ENCODE results near the gene ZBED3. TPM values are rescaled to one million over a fixed set of nuclear protein-coding genes. Genes with fewer than 3 reads are reported as not detected.
"Not testable (repeated sequence)": the region's sequence is repeated elsewhere in the genome, so short reads cannot be mapped to it uniquely, and the experiment has no call there.

Gene ZBED3
- total and polyA plus RNA-seq, 7 experiments from 2014 or later: 0.56 to 4.0 (median 2.5) TPM

- no peak overlapping the region for H3K27ac Mint-ChIP-seq
- no peak for ATAC-seq
Observed at GRCh38 chr5:77082280-77082679, 4.8 kb downstream of the ZBED3 start.

GRCh38 chr5:77080905-77081304 is 6.2 kb downstream of the ZBED3 start:
- Mint-ChIP-seq H3K4me3 (no peak overlapping the region), H3K4me1 (peaks cover 6 to 19% (median 10%) of the 10 kb centered on the region in 7 donors), H3K27ac (peak overlapping the region in 1 of 9 donors; percentile 8), H3K36me3 (peaks cover 0 to 16% (median 5%) of the 10 kb centered on the region in 5 donors), H3K9me3 (peaks cover 0 to 1% (median 0%) of the 10 kb centered on the region in 11 donors), H3K27me3 (peaks cover 0 to 2% (median 0%) of the 10 kb centered on the region in 5 donors)
- ChIA-PET CTCF (no interaction called here), POLR2A (no interaction called here)
- intact Hi-C loops (cut with micrococcal nuclease): no loop called here
- H3K36me3 ChIP-seq (ENCODE audit: control insufficient read depth in 2 of 3, insufficient read depth in 3 of 3, low read length in 3 of 3): no peaks in the 10 kb centered on the region
- no peak overlapping the region for H3K27ac ChIP-seq (ENCODE audit: low read depth, low read length)
- H3K27me3 ChIP-seq (ENCODE audit: control insufficient read depth in 2 of 2, insufficient read depth in 2 of 2, low read length in 2 of 2): no peaks in the 10 kb centered on the region
- ATAC-seq (no peak), DNase-seq (no peak)
- peaks cover 3 to 4% of the 10 kb centered on the region in 2 donors for H3K4me1 ChIP-seq (ENCODE audit: control insufficient read depth in 2 of 2, insufficient read depth in 2 of 2, low read length in 2 of 2)
- H3K9me3 ChIP-seq (ENCODE audit: control insufficient read depth in 2 of 3, low read length in 3 of 3): no peaks in the 10 kb centered on the region
- H3K4me3 ChIP-seq (ENCODE audit: low read length): no peak overlapping the region

More at GRCh38 chr5:77082280-77082679, 4.8 kb downstream of the ZBED3 start:
- Histone ChIP-seq H3K4me3 (ENCODE audit: low read length) (no peak overlapping the region), H3K9me3 (ENCODE audit: control insufficient read depth in 2 of 3, low read length in 3 of 3) (no peaks in the 10 kb centered on the region), H3K27me3 (ENCODE audit: control insufficient read depth in 2 of 2, insufficient read depth in 2 of 2, low read length in 2 of 2) (no peaks in the 10 kb centered on the region), H3K27ac (ENCODE audit: low read depth, low read length) (no peak overlapping the region), H3K4me1 (ENCODE audit: control insufficient read depth in 2 of 2, insufficient read depth in 2 of 2, low read length in 2 of 2) (peaks cover 0 to 3% of the 10 kb centered on the region in 2 donors), H3K36me3 (ENCODE audit: control insufficient read depth in 2 of 3, insufficient read depth in 3 of 3, low read length in 3 of 3) (no peaks in the 10 kb centered on the region)
- ChIA-PET POLR2A (no interaction called here), CTCF (interaction anchor here (1.1 kb wide), 1 partner anchor 10 kb away, joined by 3 read pairs; no protein-coding TSS in a partner anchor)
- Mint-ChIP-seq H3K27me3 (peaks cover 0 to 8% (median 0%) of the 10 kb centered on the region in 5 donors), H3K4me3 (no peak overlapping the region), H3K36me3 (peaks cover 0 to 16% (median 5%) of the 10 kb centered on the region in 5 donors), H3K4me1 (peaks cover 5 to 19% (median 12%) of the 10 kb centered on the region in 7 donors), H3K9me3 (no peaks in the 10 kb centered on the region)
- intact Hi-C loops (cut with micrococcal nuclease): no loop called here
- no peak for DNase-seq

- POLR2A ChIA-PET; H3K9me3 Mint-ChIP-seq; ATAC-seq; CTCF ChIA-PET; H3K9me3 ChIP-seq (ENCODE audit: control insufficient read depth in 2 of 3, low read length in 3 of 3); H3K27me3 Mint-ChIP-seq; H3K27me3 ChIP-seq (ENCODE audit: control insufficient read depth in 2 of 2, insufficient read depth in 2 of 2, low read length in 2 of 2); H3K4me1 ChIP-seq (ENCODE audit: control insufficient read depth in 2 of 2, insufficient read depth in 2 of 2, low read length in 2 of 2); H3K36me3 ChIP-seq (ENCODE audit: control insufficient read depth in 2 of 3, insufficient read depth in 3 of 3, low read length in 3 of 3); H3K4me3 ChIP-seq (ENCODE audit: low read length); H3K27ac ChIP-seq (ENCODE audit: low read depth, low read length); DNase-seq; intact Hi-C loops (cut with micrococcal nuclease): not testable (repeated sequence)
- Mint-ChIP-seq H3K36me3 (peaks cover 0 to 16% (median 5%) of the 10 kb centered on the region in 5 donors), H3K27ac (peak overlapping the region in 1 of 9 donors; percentile 8), H3K4me3 (peak overlapping the region in 1 of 10 donors; percentile 65), H3K4me1 (peaks cover 6 to 17% (median 11%) of the 10 kb centered on the region in 7 donors)
Observed at GRCh38 chr5:77080479-77080878, 6.6 kb downstream of the ZBED3 start.

- ATAC-seq (no peak), DNase-seq (peak in 1 of 9 donors; percentile 10)
- H3K4me3 ChIP-seq (ENCODE audit: low read length): peak overlapping the region; percentile 20
- H3K4me1 Mint-ChIP-seq: peaks cover 8 to 16% (median 11%) of the 10 kb centered on the region in 7 donors
- H3K4me3 Mint-ChIP-seq: peak overlapping the region; percentile 53 to 80 (median 62)
- no peak overlapping the region for H3K27ac Mint-ChIP-seq
- no peaks in the 10 kb centered on the region for H3K9me3 ChIP-seq (ENCODE audit: control insufficient read depth in 2 of 3, low read length in 3 of 3)
- ChIA-PET CTCF (interaction anchor here (0.7 to 1.9 kb wide), 7 partner anchors 9 to 210 kb away, joined by 3 to 6 read pairs (median 3); partner anchors contain the start of gene ZBED3), POLR2A (interaction anchor here (1.7 kb wide), 1 partner anchor 9 kb away, joined by 7 read pairs; the partner anchor contains the start of gene ZBED3)
- H3K36me3 ChIP-seq (ENCODE audit: control insufficient read depth in 2 of 3, insufficient read depth in 3 of 3, low read length in 3 of 3): no peaks in the 10 kb centered on the region
- no peaks in the 10 kb centered on the region for H3K27me3 ChIP-seq (ENCODE audit: control insufficient read depth in 2 of 2, insufficient read depth in 2 of 2, low read length in 2 of 2)
- no peaks in the 10 kb centered on the region for H3K27me3 Mint-ChIP-seq
- H3K27ac ChIP-seq (ENCODE audit: low read depth, low read length): no peak overlapping the region
- intact Hi-C loops (cut with micrococcal nuclease): loop anchor here (1.0 to 2.0 kb wide), 2 partner anchors 47 to 210 kb away; partner anchors contain the start of gene AGGF1 (in 1 of the 2)
- peaks cover 0 to 1% (median 0%) of the 10 kb centered on the region in 11 donors for H3K9me3 Mint-ChIP-seq
- H3K4me1 ChIP-seq (ENCODE audit: control insufficient read depth in 2 of 2, insufficient read depth in 2 of 2, low read length in 2 of 2): peaks cover 3 to 4% of the 10 kb centered on the region in 2 donors
- H3K36me3 Mint-ChIP-seq: peaks cover 0 to 13% (median 9%) of the 10 kb centered on the region in 5 donors
Observed at GRCh38 chr5:77077829-77078176, 9.3 kb downstream of the ZBED3 start.

GRCh38 chr5:77076961-77077828 is 9.9 kb downstream of the ZBED3 start:
- intact Hi-C loops (cut with micrococcal nuclease): loop anchor here (1.0 to 2.0 kb wide), 2 partner anchors 46 to 209 kb away; partner anchors contain the start of gene AGGF1 (in 1 of the 2)
- peak; percentile 88 for ATAC-seq
- POLR2A ChIA-PET: interaction anchor here (1.7 kb wide), 1 partner anchor 9 kb away, joined by 7 read pairs; the partner anchor contains the start of gene ZBED3

GRCh38 chr5:77074745-77075144 is 12.3 kb downstream of the ZBED3 start:
- Histone ChIP-seq H3K4me3 (ENCODE audit: low read length) (no peak overlapping the region), H3K36me3 (ENCODE audit: control insufficient read depth in 2 of 3, insufficient read depth in 3 of 3, low read length in 3 of 3) (peaks cover 0 to 8% (median 0%) of the 10 kb centered on the region in 3 experiments), H3K9me3 (ENCODE audit: control insufficient read depth in 2 of 3, low read length in 3 of 3) (no peaks in the 10 kb centered on the region), H3K27ac (ENCODE audit: low read depth, low read length) (no peak overlapping the region), H3K27me3 (ENCODE audit: control insufficient read depth in 2 of 2, insufficient read depth in 2 of 2, low read length in 2 of 2) (no peaks in the 10 kb centered on the region), H3K4me1 (ENCODE audit: control insufficient read depth in 2 of 2, insufficient read depth in 2 of 2, low read length in 2 of 2) (peaks cover 3 to 4% of the 10 kb centered on the region in 2 donors)
- peaks cover 8 to 16% (median 11%) of the 10 kb centered on the region in 7 donors for H3K4me1 Mint-ChIP-seq
- H3K4me3 Mint-ChIP-seq: no peak overlapping the region
- DNase-seq (no peak), ATAC-seq (no peak)
- CTCF ChIA-PET: no interaction called here
- intact Hi-C loops (cut with micrococcal nuclease): no loop called here
- POLR2A ChIA-PET: no interaction called here
- H3K9me3 Mint-ChIP-seq: peaks cover 0 to 1% (median 0%) of the 10 kb centered on the region in 11 donors
- peak overlapping the region in 2 of 9 donors; percentile 45 to 46 for H3K27ac Mint-ChIP-seq
- H3K36me3 Mint-ChIP-seq: peaks cover 5 to 18% (median 9%) of the 10 kb centered on the region in 5 donors
- H3K27me3 Mint-ChIP-seq: no peaks in the 10 kb centered on the region

More at GRCh38 chr5:77076961-77077828, 9.9 kb downstream of the ZBED3 start:
- H3K9me3 ChIP-seq (ENCODE audit: control insufficient read depth in 2 of 3, low read length in 3 of 3): no peaks in the 10 kb centered on the region
- no peaks in the 10 kb centered on the region for H3K36me3 ChIP-seq (ENCODE audit: control insufficient read depth in 2 of 3, insufficient read depth in 3 of 3, low read length in 3 of 3)
- CTCF ChIA-PET: interaction anchor here (0.7 to 1.9 kb wide), 5 partner anchors 11 to 210 kb away, joined by 3 to 6 read pairs (median 4); partner anchors contain the start of gene ZBED3
- Mint-ChIP-seq H3K27ac (no peak overlapping the region), H3K36me3 (peaks cover 0 to 13% (median 7%) of the 10 kb centered on the region in 5 donors), H3K27me3 (no peaks in the 10 kb centered on the region), H3K4me3 (peak overlapping the region; percentile 46 to 80 (median 62)), H3K4me1 (peaks cover 8 to 16% (median 11%) of the 10 kb centered on the region in 7 donors), H3K9me3 (peaks cover 0 to 1% (median 0%) of the 10 kb centered on the region in 11 donors)
- no peak overlapping the region for H3K27ac ChIP-seq (ENCODE audit: low read depth, low read length)
- no peaks in the 10 kb centered on the region for H3K27me3 ChIP-seq (ENCODE audit: control insufficient read depth in 2 of 2, insufficient read depth in 2 of 2, low read length in 2 of 2)
- peak overlapping the region; percentile 20 for H3K4me3 ChIP-seq (ENCODE audit: low read length)
- peak; percentile 12 to 78 (median 39) for DNase-seq
- peaks cover 3 to 4% of the 10 kb centered on the region in 2 donors for H3K4me1 ChIP-seq (ENCODE audit: control insufficient read depth in 2 of 2, insufficient read depth in 2 of 2, low read length in 2 of 2)

All from naive thymus-derived CD4-positive, alpha-beta T cell (primary cell).